Measurements from ENCODE around the gene CCDC85A.

GRCh38 chr2:56250153-56250729, 66.5 kb downstream of the CCDC85A start:
- no peak for TF ChIP-seq CTCF (conservative IDR thresholded peaks at IDR 0.05; ENCODE audit: low read length)
- TF ChIP-seq EZH2phosphoT487 (IDR thresholded peaks at IDR 0.05; ENCODE audit: borderline replicate concordance): no peak
